Measurements from ENCODE around the gene PHF19. TPM values are rescaled to one million over a fixed set of nuclear protein-coding genes. Genes with fewer than 3 reads are reported as not detected.

The PHF19 gene
- total and polyA plus RNA-seq, 5 experiments from 2014 or later = 6.3 to 144 (median 11.8) TPM

GRCh38 chr9:120889606-120890271 is 12.8 kb upstream of the PHF19 start:
- peak overlapping the region; percentile 90 to 99 (median 98) for H3K27ac Mint-ChIP-seq
- DNase-seq = no peak
- POLR2A ChIA-PET = interaction anchor here (0.6 to 45.2 kb wide), 8 partner anchors 12 to 322 kb away, joined by 3 to 1842 read pairs (median 41); partner anchors contain the start of genes FBXW2, PHF19, PSMD5 and TRAF1

GRCh38 chr9:120888626-120889025 is 11.6 kb upstream of the PHF19 start:
- H3K9me3 Mint-ChIP-seq = peaks cover 0 to 8% (median 0%) of the 10 kb centered on the region in 9 donors
- H3K27me3 Mint-ChIP-seq = no peaks in the 10 kb centered on the region
- H3K36me3 Mint-ChIP-seq = peaks cover 0 to 2% (median 0%) of the 10 kb centered on the region in 3 donors
- POLR2A ChIA-PET = interaction anchor here (2.2 to 45.2 kb wide), 5 partner anchors 12 to 42 kb away, joined by 12 to 1842 read pairs (median 252); partner anchors contain the start of genes PHF19 and TRAF1
- ATAC-seq (no peak), DNase-seq (no peak)
- H3K27ac Mint-ChIP-seq = peak overlapping the region; percentile 90 to 99 (median 98)
- H3K4me1 Mint-ChIP-seq = peaks cover 38 to 80% (median 73%) of the 10 kb centered on the region in 4 donors
- H3K4me3 Mint-ChIP-seq = peak overlapping the region in 2 of 10 donors; percentile 14 to 70

More at GRCh38 chr9:120889606-120890271, 12.8 kb upstream of the PHF19 start:
- H3K9me3 Mint-ChIP-seq = peaks cover 0 to 8% (median 0%) of the 10 kb centered on the region in 9 donors
- peaks cover 34 to 79% (median 69%) of the 10 kb centered on the region in 4 donors for H3K4me1 Mint-ChIP-seq
- no peak for ATAC-seq
- no peaks in the 10 kb centered on the region for H3K27me3 Mint-ChIP-seq
- H3K4me3 Mint-ChIP-seq = peak overlapping the region; percentile 65 to 83 (median 79)
- H3K36me3 Mint-ChIP-seq = peaks cover 0 to 2% (median 0%) of the 10 kb centered on the region in 3 donors

GRCh38 chr9:120886490-120886967 is 9.5 kb upstream of the PHF19 start:
- Mint-ChIP-seq H3K27me3 (no peaks in the 10 kb centered on the region), H3K36me3 (peaks cover 0 to 2% (median 0%) of the 10 kb centered on the region in 3 donors), H3K4me1 (peaks cover 37 to 79% (median 70%) of the 10 kb centered on the region in 4 donors), H3K27ac (peak overlapping the region in 8 of 10 donors; percentile 7 to 92 (median 77)), H3K4me3 (no peak overlapping the region), H3K9me3 (no peaks in the 10 kb centered on the region)
- POLR2A ChIA-PET = interaction anchor here (0.9 to 45.2 kb wide), 6 partner anchors 9 to 38 kb away, joined by 5 to 1842 read pairs (median 161); partner anchors contain the start of genes PHF19 and TRAF1
- DNase-seq = no peak
- no peak for ATAC-seq

- DNase-seq (no peak), ATAC-seq (no peak)
- H3K9me3 Mint-ChIP-seq = no peaks in the 10 kb centered on the region
- H3K27ac Mint-ChIP-seq = peak overlapping the region in 9 of 10 donors; percentile 7 to 92 (median 70)
- H3K27me3 Mint-ChIP-seq = no peaks in the 10 kb centered on the region
- H3K4me3 Mint-ChIP-seq = peak overlapping the region in 2 of 10 donors; percentile 7 to 20
- peaks cover 33 to 79% (median 69%) of the 10 kb centered on the region in 4 donors for H3K4me1 Mint-ChIP-seq
- peaks cover 0 to 2% (median 0%) of the 10 kb centered on the region in 3 donors for H3K36me3 Mint-ChIP-seq
- POLR2A ChIA-PET = interaction anchor here (1.7 to 45.2 kb wide), 6 partner anchors 9 to 39 kb away, joined by 6 to 1842 read pairs (median 161); partner anchors contain the start of genes PHF19 and TRAF1
Measured at GRCh38 chr9:120885958-120886357, 9.0 kb upstream of the PHF19 start.

- no peaks in the 10 kb centered on the region for H3K27me3 Mint-ChIP-seq
- H3K36me3 Mint-ChIP-seq = peaks cover 0 to 2% (median 0%) of the 10 kb centered on the region in 3 donors
- ATAC-seq = no peak
- no peak for DNase-seq
- peaks cover 28 to 79% (median 69%) of the 10 kb centered on the region in 4 donors for H3K4me1 Mint-ChIP-seq
- H3K27ac Mint-ChIP-seq = peak overlapping the region in 6 of 10 donors; percentile 50 to 92 (median 76)
- H3K9me3 Mint-ChIP-seq = no peaks in the 10 kb centered on the region
- POLR2A ChIA-PET = interaction anchor here (1.0 to 45.2 kb wide), 6 partner anchors 9 to 42 kb away, joined by 3 to 1842 read pairs (median 138); partner anchors contain the start of genes PHF19 and TRAF1
- H3K4me3 Mint-ChIP-seq = no peak overlapping the region
Measured at GRCh38 chr9:120885457-120885856, 8.5 kb upstream of the PHF19 start.

- ATAC-seq (no peak), DNase-seq (no peak)
- no peaks in the 10 kb centered on the region for H3K27me3 Mint-ChIP-seq
- H3K4me1 Mint-ChIP-seq = peaks cover 32 to 79% (median 69%) of the 10 kb centered on the region in 4 donors
- peak overlapping the region in 9 of 10 donors; percentile 41 to 92 (median 82) for H3K27ac Mint-ChIP-seq
- H3K4me3 Mint-ChIP-seq = peak overlapping the region in 9 of 10 donors; percentile 24 to 73 (median 60)
- POLR2A ChIA-PET = interaction anchor here (0.5 to 45.2 kb wide), 13 partner anchors 9 to 286 kb away, joined by 3 to 1842 read pairs (median 5); partner anchors contain the start of gene TRAF1
- peaks cover 0 to 2% (median 0%) of the 10 kb centered on the region in 3 donors for H3K36me3 Mint-ChIP-seq
- no peaks in the 10 kb centered on the region for H3K9me3 Mint-ChIP-seq
Measured at GRCh38 chr9:120883608-120883996, 6.6 kb upstream of the PHF19 start.

GRCh38 chr9:120882935-120883607 is 6.1 kb upstream of the PHF19 start:
- POLR2A ChIA-PET = interaction anchor here (0.5 to 45.2 kb wide), 11 partner anchors 9 to 286 kb away, joined by 3 to 1842 read pairs (median 12); partner anchors contain the start of gene TRAF1

GRCh38 chr9:120879446-120879845 is 2.5 kb upstream of the PHF19 start:
- H3K4me3 Mint-ChIP-seq = peak overlapping the region; percentile 91 to 99 (median 96)
- ATAC-seq (peak in 1 of 2 donors; percentile 18), DNase-seq (peak in 2 of 10 donors; percentile 49 to 55)
- H3K27ac Mint-ChIP-seq = peak overlapping the region; percentile 94 to 100 (median 98)
- peaks cover 0 to 2% (median 0%) of the 10 kb centered on the region in 3 donors for H3K36me3 Mint-ChIP-seq
- no peaks in the 10 kb centered on the region for H3K9me3 Mint-ChIP-seq
- peaks cover 46 to 83% (median 79%) of the 10 kb centered on the region in 4 donors for H3K4me1 Mint-ChIP-seq
- H3K27me3 Mint-ChIP-seq = no peaks in the 10 kb centered on the region
- POLR2A ChIA-PET = interaction anchor here (1.0 to 18.9 kb wide), 7 partner anchors 10 to 51 kb away, joined by 3 to 580 read pairs (median 7); partner anchors contain the start of genes PSMD5 and TRAF1

More at GRCh38 chr9:120882935-120883607, 6.1 kb upstream of the PHF19 start:
- H3K9me3 Mint-ChIP-seq = no peaks in the 10 kb centered on the region
- H3K27ac Mint-ChIP-seq = peak overlapping the region; percentile 76 to 89 (median 84)
- no peaks in the 10 kb centered on the region for H3K27me3 Mint-ChIP-seq
- H3K36me3 Mint-ChIP-seq = peaks cover 0 to 2% (median 0%) of the 10 kb centered on the region in 3 donors
- peaks cover 36 to 79% (median 70%) of the 10 kb centered on the region in 4 donors for H3K4me1 Mint-ChIP-seq
- peak overlapping the region; percentile 29 to 73 (median 68) for H3K4me3 Mint-ChIP-seq
- DNase-seq (peak in 1 of 10 donors; percentile 46), ATAC-seq (peak; percentile 52 to 68)

- H3K4me1 Mint-ChIP-seq = peaks cover 45 to 84% (median 78%) of the 10 kb centered on the region in 4 donors
Measured at GRCh38 chr9:120878188-120879130, 1.5 kb upstream of the PHF19 start.

GRCh38 chr9:120877276-120878034 is 467 bp upstream of the PHF19 start:
- peaks cover 43 to 83% (median 77%) of the 10 kb centered on the region in 4 donors for H3K4me1 Mint-ChIP-seq
- DNase-seq (peak; percentile 36 to 79 (median 60)), ATAC-seq (peak; percentile 54 to 60)
- peak overlapping the region; percentile 91 to 99 (median 96) for H3K4me3 Mint-ChIP-seq
- H3K9me3 Mint-ChIP-seq = no peaks in the 10 kb centered on the region
- H3K27ac Mint-ChIP-seq = peak overlapping the region; percentile 94 to 100 (median 98)
- POLR2A ChIA-PET = interaction anchor here (1.8 to 18.9 kb wide), 8 partner anchors 10 to 53 kb away, joined by 5 to 580 read pairs (median 14); partner anchors contain the start of gene TRAF1
- H3K36me3 Mint-ChIP-seq = peaks cover 0 to 17% (median 0%) of the 10 kb centered on the region in 3 donors
- H3K27me3 Mint-ChIP-seq = no peaks in the 10 kb centered on the region

More at GRCh38 chr9:120878188-120879130, 1.5 kb upstream of the PHF19 start:
- POLR2A ChIA-PET = interaction anchor here (1.0 to 18.9 kb wide), 10 partner anchors 9 to 52 kb away, joined by 3 to 580 read pairs (median 8); partner anchors contain the start of genes PSMD5 and TRAF1
- ATAC-seq = no peak
- peak overlapping the region; percentile 91 to 99 (median 96) for H3K4me3 Mint-ChIP-seq
- H3K36me3 Mint-ChIP-seq = peaks cover 0 to 8% (median 0%) of the 10 kb centered on the region in 3 donors
- peak overlapping the region; percentile 94 to 100 (median 98) for H3K27ac Mint-ChIP-seq
- no peaks in the 10 kb centered on the region for H3K27me3 Mint-ChIP-seq
- DNase-seq = peak in 1 of 10 donors; percentile 65
- H3K9me3 Mint-ChIP-seq = no peaks in the 10 kb centered on the region
